Measurements from ENCODE around the gene NT5DC3.

DNA sequence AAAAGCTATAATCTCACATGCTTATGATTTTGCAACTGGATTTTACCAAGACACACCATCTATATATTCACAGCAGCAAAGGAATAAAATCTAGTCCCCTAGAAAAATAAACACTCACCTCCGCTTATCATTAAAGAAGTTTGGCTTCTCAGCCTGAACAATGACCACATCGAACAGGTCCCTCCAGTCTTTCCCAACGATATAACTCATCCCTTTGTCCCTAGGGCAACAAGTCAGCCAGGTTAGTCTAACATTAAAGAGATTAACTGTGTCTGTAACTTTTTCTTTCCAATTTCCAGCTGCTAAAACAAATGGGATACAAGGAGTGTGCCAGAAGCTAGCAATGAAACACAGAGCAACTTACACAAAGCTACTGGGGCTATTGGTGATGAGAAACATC is 48.0 kb downstream of the NT5DC3 start:
- TF ChIP-seq POLR2A (IDR thresholded peaks at IDR 0.05; ENCODE audit: low read depth, low read length): no peak
- TF ChIP-seq, protein P1, sequence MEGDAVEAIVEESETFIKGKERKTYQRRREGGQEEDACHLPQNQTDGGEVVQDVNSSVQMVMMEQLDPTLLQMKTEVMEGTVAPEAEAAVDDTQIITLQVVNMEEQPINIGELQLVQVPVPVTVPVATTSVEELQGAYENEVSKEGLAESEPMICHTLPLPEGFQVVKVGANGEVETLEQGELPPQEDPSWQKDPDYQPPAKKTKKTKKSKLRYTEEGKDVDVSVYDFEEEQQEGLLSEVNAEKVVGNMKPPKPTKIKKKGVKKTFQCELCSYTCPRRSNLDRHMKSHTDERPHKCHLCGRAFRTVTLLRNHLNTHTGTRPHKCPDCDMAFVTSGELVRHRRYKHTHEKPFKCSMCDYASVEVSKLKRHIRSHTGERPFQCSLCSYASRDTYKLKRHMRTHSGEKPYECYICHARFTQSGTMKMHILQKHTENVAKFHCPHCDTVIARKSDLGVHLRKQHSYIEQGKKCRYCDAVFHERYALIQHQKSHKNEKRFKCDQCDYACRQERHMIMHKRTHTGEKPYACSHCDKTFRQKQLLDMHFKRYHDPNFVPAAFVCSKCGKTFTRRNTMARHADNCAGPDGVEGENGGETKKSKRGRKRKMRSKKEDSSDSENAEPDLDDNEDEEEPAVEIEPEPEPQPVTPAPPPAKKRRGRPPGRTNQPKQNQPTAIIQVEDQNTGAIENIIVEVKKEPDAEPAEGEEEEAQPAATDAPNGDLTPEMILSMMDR (IDR thresholded peaks at IDR 0.05; ENCODE audit: extremely low read depth in 1 of 2, insufficient read depth in 1 of 2, low read depth in 1 of 2, low read length in 2 of 2): no peak
- no peak for TF ChIP-seq GATA2 (IDR thresholded peaks at IDR 0.05; ENCODE audit: insufficient read depth, insufficient read length, low read depth, low read length)
- TF ChIP-seq JUN (IDR thresholded peaks at IDR 0.05; ENCODE audit: borderline replicate concordance, insufficient read depth, insufficient read length, low read depth): no peak
- TF ChIP-seq POLR2AphosphoS5 (IDR thresholded peaks at IDR 0.05; ENCODE audit: insufficient read depth, low read depth, low read length): no peak
- TF ChIP-seq EZH2 (IDR thresholded peaks at IDR 0.05; ENCODE audit: borderline replicate concordance, low read depth, low read length, severe bottlenecking): no peak

All from endothelial cell of umbilical vein (primary cell).